ENCODE data around the gene NME7. TPM values are rescaled to one million over a fixed set of nuclear protein-coding genes. Genes with fewer than 3 reads are reported as not detected.

Gene NME7
- total and polyA plus RNA-seq, 4 donors, result 7.8 to 26.5 (median 9.4) TPM

DNA sequence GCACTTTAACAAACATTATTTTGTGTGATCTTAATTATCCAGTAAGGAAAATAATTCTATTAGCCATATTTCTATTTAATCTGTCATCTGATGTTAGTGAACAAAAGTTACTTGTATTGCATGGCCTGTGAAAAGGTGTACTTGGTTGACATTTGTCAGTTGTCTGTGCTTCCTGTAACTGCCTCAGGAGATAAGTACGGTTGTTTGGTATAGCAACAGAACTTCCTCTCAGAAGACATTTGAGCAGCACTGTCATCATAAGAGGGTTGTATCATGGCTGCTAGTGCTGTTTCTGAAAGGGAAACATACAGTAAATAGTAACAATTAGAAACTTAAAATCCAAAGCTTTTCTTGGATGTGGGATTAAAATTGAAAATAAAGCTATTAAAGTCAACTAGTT, 3.8 kb upstream of the NME7 start:
- Histone ChIP-seq H3K27ac (ENCODE audit: low read depth in 1 of 2, low read length in 2 of 2) (no peak overlapping the region), H3K4me1 (ENCODE audit: control insufficient read depth in 4 of 4, insufficient read depth in 4 of 4, low read length in 3 of 4) (peaks cover 2 to 21% (median 12%) of the 10 kb centered on the region in 4 donors), H3K36me3 (ENCODE audit: control insufficient read depth in 4 of 4, insufficient read depth in 3 of 4, low read depth in 1 of 4, low read length in 3 of 4) (peaks cover under 1 to 13% (median 8%) of the 10 kb centered on the region in 4 donors), H3K9me3 (ENCODE audit: control insufficient read depth in 4 of 4, low read length in 3 of 4) (no peaks in the 10 kb centered on the region), H3K27me3 (ENCODE audit: control insufficient read depth in 4 of 4, insufficient read depth in 4 of 4, low read length in 3 of 4) (no peaks in the 10 kb centered on the region), H3K4me3 (ENCODE audit: low read depth in 1 of 3, low read length in 3 of 3) (no peak overlapping the region), H3K9ac (ENCODE audit: low read depth in 1 of 2, low read length in 2 of 2) (no peak overlapping the region)
- no peak for TF ChIP-seq RAD21 (IDR thresholded peaks at IDR 0.05)
- no peak for DNase-seq (ENCODE audit: low spot score)
- WGBS, result 66% methylated on average over 1 of the region's 1 CpG

DNA sequence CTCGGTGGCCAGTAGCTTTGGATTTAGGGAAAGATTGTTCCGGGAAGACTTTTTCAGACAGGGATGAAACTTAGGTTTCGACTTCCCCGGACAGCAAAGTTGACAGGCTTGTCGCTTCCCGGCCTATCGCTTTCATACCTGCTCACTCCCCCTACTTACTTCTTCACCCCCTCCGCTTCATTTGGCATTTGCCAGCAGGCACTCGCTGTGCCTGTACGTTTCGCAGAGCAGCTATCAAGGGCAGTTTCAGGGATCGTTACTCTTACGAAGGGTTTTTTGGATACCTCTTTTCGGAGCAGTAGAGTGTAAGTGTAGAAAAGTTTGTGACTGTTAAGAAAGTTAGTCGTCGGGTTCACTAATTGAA, 791 bp upstream of the NME7 start:
- DNase-seq (ENCODE audit: low spot score), result peak; percentile 35
- WGBS, result under 1% methylated on average over 16 of the region's 16 CpGs
- Histone ChIP-seq H3K4me1 (ENCODE audit: control insufficient read depth in 4 of 4, insufficient read depth in 4 of 4, low read length in 3 of 4) (peaks cover 2 to 17% (median 12%) of the 10 kb centered on the region in 4 donors), H3K9ac (ENCODE audit: low read depth in 1 of 2, low read length in 2 of 2) (peak overlapping the region; percentile 44 to 95), H3K27ac (ENCODE audit: low read depth in 1 of 2, low read length in 2 of 2) (peak overlapping the region; percentile 83 to 88), H3K36me3 (ENCODE audit: control insufficient read depth in 4 of 4, insufficient read depth in 3 of 4, low read depth in 1 of 4, low read length in 3 of 4) (peaks cover 0 to 13% (median 7%) of the 10 kb centered on the region in 4 donors), H3K4me3 (ENCODE audit: low read depth in 1 of 3, low read length in 3 of 3) (peak overlapping the region; percentile 54 to 100 (median 85)), H3K27me3 (ENCODE audit: control insufficient read depth in 4 of 4, insufficient read depth in 4 of 4, low read length in 3 of 4) (no peaks in the 10 kb centered on the region), H3K9me3 (ENCODE audit: control insufficient read depth in 4 of 4, low read length in 3 of 4) (no peaks in the 10 kb centered on the region)
- no peak for TF ChIP-seq NR2F2 (IDR thresholded peaks at IDR 0.05)
- no peak for TF ChIP-seq HNF4G (IDR thresholded peaks at IDR 0.05)

DNA sequence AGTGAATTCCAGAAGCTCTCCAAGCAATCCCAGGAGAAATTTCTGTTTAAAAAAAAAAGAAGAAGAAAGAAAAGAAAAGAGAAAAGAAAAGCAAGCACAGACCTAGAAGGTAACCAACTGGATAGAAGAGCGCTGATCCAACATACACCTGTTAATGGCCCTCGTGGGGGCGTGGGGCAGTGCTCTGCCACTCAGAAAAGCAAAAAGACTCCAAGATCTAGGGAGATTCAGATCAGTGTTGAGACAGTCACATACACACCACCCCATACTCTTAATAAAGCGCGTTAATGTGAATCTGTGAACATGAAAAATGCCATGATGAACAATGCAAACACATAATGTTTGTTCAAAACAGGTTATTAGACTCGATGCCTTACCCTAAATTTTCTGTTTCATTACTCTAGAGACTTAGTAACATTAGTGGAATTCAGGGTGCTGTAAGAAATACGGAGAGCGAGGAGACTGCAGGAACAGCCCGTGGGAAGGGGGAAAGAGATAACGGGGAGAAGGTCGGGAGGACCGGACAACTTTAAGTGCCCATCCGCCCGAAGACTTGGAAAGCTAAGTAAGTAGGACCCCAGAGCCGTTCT, 406 bp downstream of the NME7 start:
- peak overlapping the region; percentile 2 to 88 for H3K27ac ChIP-seq (ENCODE audit: low read depth in 1 of 2, low read length in 2 of 2)
- no peaks in the 10 kb centered on the region for H3K9me3 ChIP-seq (ENCODE audit: control insufficient read depth in 4 of 4, low read length in 3 of 4)
- H3K36me3 ChIP-seq (ENCODE audit: control insufficient read depth in 4 of 4, insufficient read depth in 3 of 4, low read depth in 1 of 4, low read length in 3 of 4), result peaks cover 0 to 8% (median 3%) of the 10 kb centered on the region in 4 donors
- H3K4me3 ChIP-seq (ENCODE audit: low read depth in 1 of 3, low read length in 3 of 3), result peak overlapping the region; percentile 54 to 100 (median 85)
- no peak for DNase-seq (ENCODE audit: low spot score)
- peak overlapping the region; percentile 10 to 30 for H3K9ac ChIP-seq (ENCODE audit: low read depth in 1 of 2, low read length in 2 of 2)
- 9% methylated on average over 15 of the region's 15 CpGs for WGBS
- no peaks in the 10 kb centered on the region for H3K27me3 ChIP-seq (ENCODE audit: control insufficient read depth in 4 of 4, insufficient read depth in 4 of 4, low read length in 3 of 4)
- TF ChIP-seq RXRA (IDR thresholded peaks at IDR 0.05), result no peak
- no peak for TF ChIP-seq HNF4A (conservative IDR thresholded peaks at IDR 0.05)
- TF ChIP-seq, protein P1, sequence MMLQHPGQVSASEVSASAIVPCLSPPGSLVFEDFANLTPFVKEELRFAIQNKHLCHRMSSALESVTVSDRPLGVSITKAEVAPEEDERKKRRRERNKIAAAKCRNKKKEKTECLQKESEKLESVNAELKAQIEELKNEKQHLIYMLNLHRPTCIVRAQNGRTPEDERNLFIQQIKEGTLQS (IDR thresholded peaks at IDR 0.05), result no peak
- no peak for TF ChIP-seq YY1 (IDR thresholded peaks at IDR 0.05)
- no peak for TF ChIP-seq MAX (IDR thresholded peaks at IDR 0.05)
- TF ChIP-seq, protein P2, sequence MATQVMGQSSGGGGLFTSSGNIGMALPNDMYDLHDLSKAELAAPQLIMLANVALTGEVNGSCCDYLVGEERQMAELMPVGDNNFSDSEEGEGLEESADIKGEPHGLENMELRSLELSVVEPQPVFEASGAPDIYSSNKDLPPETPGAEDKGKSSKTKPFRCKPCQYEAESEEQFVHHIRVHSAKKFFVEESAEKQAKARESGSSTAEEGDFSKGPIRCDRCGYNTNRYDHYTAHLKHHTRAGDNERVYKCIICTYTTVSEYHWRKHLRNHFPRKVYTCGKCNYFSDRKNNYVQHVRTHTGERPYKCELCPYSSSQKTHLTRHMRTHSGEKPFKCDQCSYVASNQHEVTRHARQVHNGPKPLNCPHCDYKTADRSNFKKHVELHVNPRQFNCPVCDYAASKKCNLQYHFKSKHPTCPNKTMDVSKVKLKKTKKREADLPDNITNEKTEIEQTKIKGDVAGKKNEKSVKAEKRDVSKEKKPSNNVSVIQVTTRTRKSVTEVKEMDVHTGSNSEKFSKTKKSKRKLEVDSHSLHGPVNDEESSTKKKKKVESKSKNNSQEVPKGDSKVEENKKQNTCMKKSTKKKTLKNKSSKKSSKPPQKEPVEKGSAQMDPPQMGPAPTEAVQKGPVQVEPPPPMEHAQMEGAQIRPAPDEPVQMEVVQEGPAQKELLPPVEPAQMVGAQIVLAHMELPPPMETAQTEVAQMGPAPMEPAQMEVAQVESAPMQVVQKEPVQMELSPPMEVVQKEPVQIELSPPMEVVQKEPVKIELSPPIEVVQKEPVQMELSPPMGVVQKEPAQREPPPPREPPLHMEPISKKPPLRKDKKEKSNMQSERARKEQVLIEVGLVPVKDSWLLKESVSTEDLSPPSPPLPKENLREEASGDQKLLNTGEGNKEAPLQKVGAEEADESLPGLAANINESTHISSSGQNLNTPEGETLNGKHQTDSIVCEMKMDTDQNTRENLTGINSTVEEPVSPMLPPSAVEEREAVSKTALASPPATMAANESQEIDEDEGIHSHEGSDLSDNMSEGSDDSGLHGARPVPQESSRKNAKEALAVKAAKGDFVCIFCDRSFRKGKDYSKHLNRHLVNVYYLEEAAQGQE (IDR thresholded peaks at IDR 0.05), result no peak
- TF ChIP-seq FOXA1 (IDR thresholded peaks at IDR 0.05), result no peak
- TF ChIP-seq ZBTB33 (IDR thresholded peaks at IDR 0.05), result no peak
- TF ChIP-seq CTCF (IDR thresholded peaks at IDR 0.05; ENCODE audit: low read depth, low read length, missing input control), result no peak
- TF ChIP-seq TAF1 (conservative IDR thresholded peaks at IDR 0.05), result no peak
- no peak for TF ChIP-seq FOXA2 (IDR thresholded peaks at IDR 0.05)
- TF ChIP-seq NR2F2 (IDR thresholded peaks at IDR 0.05), result no peak
- peaks cover 2 to 17% (median 12%) of the 10 kb centered on the region in 4 donors for H3K4me1 ChIP-seq (ENCODE audit: control insufficient read depth in 4 of 4, insufficient read depth in 4 of 4, low read length in 3 of 4)

All from liver (tissue), 9 donors.